MM.1S (cell line): ENCODE results near the gene RPL10.

Experiments used
- DNase-seq: peaks from one replicate; pipeline ENCODE4 v3.0.0-alpha.2; 2015
- H2AFZ ChIP-seq: fragments of 300-600 bp; sonication (generic); 2 replicates; pipeline ENCODE4 v1.6.0; 2016; ENCODE audit warnings: antibody characterized with exemption, low read length
- H3F3A ChIP-seq: fragments of 300-600 bp; sonication (generic); 2 replicates; pipeline ENCODE4 v1.6.1; 2016; ENCODE audit warnings: mild to moderate bottlenecking, antibody characterized with exemption, low read length, moderate library complexity, mixed read lengths; ENCODE audit not compliant: insufficient read depth
- H3K27ac ChIP-seq: fragments of 300-600 bp; sonication (generic); 2 replicates; pipeline ENCODE4 v1.5.1; 2016; ENCODE audit warnings: mild to moderate bottlenecking, low read length
- H3K27me3 ChIP-seq: fragments of 300-600 bp; sonication (generic); replicated peaks from 2 replicates; pipeline ENCODE4 v1.6.0; 2016; ENCODE audit warnings: low read length; ENCODE audit not compliant: insufficient read depth
- H3K36me3 ChIP-seq: fragments of 300-600 bp; sonication (generic); replicated peaks from 2 replicates; pipeline ENCODE4 v1.6.1; 2016; ENCODE audit warnings: mild to moderate bottlenecking, low read length, mixed read lengths; ENCODE audit not compliant: insufficient read depth
- H3K4me1 ChIP-seq: fragments of 300-600 bp; sonication (generic); 2 replicates; pipeline ENCODE4 v1.6.1; 2016; ENCODE audit warnings: low read length, mixed read lengths
- H3K4me2 ChIP-seq: fragments of 300-600 bp; sonication (generic); 2 replicates; pipeline ENCODE4 v1.6.0; 2016; ENCODE audit warnings: low read depth, low read length
- H3K4me3 ChIP-seq: fragments of 300-600 bp; sonication (generic); 2 replicates; pipeline ENCODE4 v1.5.1; 2016; ENCODE audit warnings: low read length, mixed read lengths
- H3K79me2 ChIP-seq: fragments of 300-600 bp; sonication (generic); 2 replicates; pipeline ENCODE4 v1.6.1; 2016; ENCODE audit warnings: mixed run types, low read length, mixed read lengths
- H3K9ac ChIP-seq: fragments of 300-600 bp; sonication (generic); 2 replicates; pipeline ENCODE4 v1.6.1; 2016; ENCODE audit warnings: low read length, mixed read lengths
- H3K9me2 ChIP-seq: fragments of 300-600 bp; sonication (generic); replicated peaks from 2 replicates; pipeline ENCODE4 v1.6.1; 2016; ENCODE audit warnings: mild to moderate bottlenecking, low read length, mixed read lengths; ENCODE audit not compliant: insufficient read depth
- H3K9me3 ChIP-seq: fragments of 300-600 bp; sonication (generic); replicated peaks from 2 replicates; pipeline ENCODE4 v1.6.1; 2016; ENCODE audit warnings: mild to moderate bottlenecking, low read length, mixed read lengths; ENCODE audit not compliant: insufficient read depth
- H4K20me1 ChIP-seq: fragments of 300-600 bp; sonication (generic); 2 replicates; pipeline ENCODE4 v1.6.1; 2016; ENCODE audit warnings: mild to moderate bottlenecking, low read length, moderate library complexity, mixed read lengths; ENCODE audit not compliant: insufficient read depth
- CTCF ChIP-seq: fragments of 300-600 bp; sonication (generic); IDR thresholded peaks from 2 replicates; pipeline ENCODE4 v1.5.1; 2016; ENCODE audit warnings: antibody characterized with exemption, low read length, mixed read lengths
- EZH2 ChIP-seq: fragments of 300-600 bp; sonication (generic); optimal IDR thresholded peaks from 2 replicates; pipeline ENCODE3; 2017; ENCODE audit warnings: low read depth, mild to moderate bottlenecking, antibody characterized with exemption, low read length, mixed read lengths
- EZH2phosphoT487 ChIP-seq: fragments of 300-600 bp; sonication (generic); IDR thresholded peaks from 2 replicates; pipeline ENCODE4 v1.6.1; 2018; ENCODE audit warnings: antibody characterized with exemption, low read length

The RPL10 gene

GRCh38 chrX:154355776-154356140 lies 42.4 kb upstream of the RPL10 start:
- Histone ChIP-seq H3K9me2 (no peaks in the 10 kb centered on the region), H3K4me2 (no peak overlapping the region), H3F3A (no peaks in the 10 kb centered on the region), H3K36me3 (no peaks in the 10 kb centered on the region), H4K20me1 (no peaks in the 10 kb centered on the region), H3K4me3 (no peak overlapping the region), H3K79me2 (no peaks in the 10 kb centered on the region), H3K27me3 (no peaks in the 10 kb centered on the region), H2AFZ (no peak overlapping the region), H3K9me3 (no peaks in the 10 kb centered on the region), H3K9ac (no peak overlapping the region), H3K27ac (no peak overlapping the region), H3K4me1 (no peaks in the 10 kb centered on the region)
- DNase-seq = no peak
- TF ChIP-seq EZH2 (no peak), EZH2phosphoT487 (no peak), CTCF (no peak)

DNA sequence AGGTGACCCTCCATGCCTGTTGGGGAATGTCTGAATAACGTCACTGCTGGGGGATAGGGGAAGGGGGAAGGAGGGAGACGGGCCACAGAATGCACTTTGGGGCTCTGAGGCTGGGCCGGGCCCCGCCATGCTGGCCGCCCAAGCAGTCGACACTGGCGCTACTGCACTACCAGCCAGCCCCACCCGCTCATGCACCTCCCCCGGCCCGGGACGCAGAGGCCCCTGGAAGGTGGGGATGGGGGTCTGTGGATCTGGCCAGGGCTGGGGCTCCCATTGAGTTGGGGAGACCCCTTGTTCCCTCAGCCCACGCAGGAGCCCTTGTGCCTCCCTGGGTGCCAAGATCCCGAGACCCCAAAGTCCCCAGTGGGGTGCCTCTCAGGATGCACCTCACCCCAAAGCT lies 41.6 kb upstream of the RPL10 start:
- H3K9ac ChIP-seq = no peak overlapping the region
- no peaks in the 10 kb centered on the region for H4K20me1 ChIP-seq
- H3K27ac ChIP-seq = no peak overlapping the region
- H3K36me3 ChIP-seq = no peaks in the 10 kb centered on the region
- H3K9me3 ChIP-seq = no peaks in the 10 kb centered on the region
- no peaks in the 10 kb centered on the region for H3K27me3 ChIP-seq
- no peak for DNase-seq
- H3F3A ChIP-seq = no peaks in the 10 kb centered on the region
- H2AFZ ChIP-seq = no peak overlapping the region
- no peaks in the 10 kb centered on the region for H3K9me2 ChIP-seq
- H3K4me2 ChIP-seq = no peak overlapping the region
- H3K4me3 ChIP-seq = no peak overlapping the region
- H3K4me1 ChIP-seq = no peaks in the 10 kb centered on the region
- no peak for TF ChIP-seq EZH2
- no peak for TF ChIP-seq EZH2phosphoT487
- TF ChIP-seq CTCF = no peak
- H3K79me2 ChIP-seq = no peaks in the 10 kb centered on the region

- no peak overlapping the region for H3K9ac ChIP-seq
- H3K9me3 ChIP-seq = no peaks in the 10 kb centered on the region
- no peaks in the 10 kb centered on the region for H3F3A ChIP-seq
- H4K20me1 ChIP-seq = no peaks in the 10 kb centered on the region
- H3K27ac ChIP-seq = no peak overlapping the region
- H3K36me3 ChIP-seq = no peaks in the 10 kb centered on the region
- H3K27me3 ChIP-seq = no peaks in the 10 kb centered on the region
- H3K4me3 ChIP-seq = no peak overlapping the region
- H3K9me2 ChIP-seq = no peaks in the 10 kb centered on the region
- no peaks in the 10 kb centered on the region for H3K79me2 ChIP-seq
- DNase-seq = no peak
- H3K4me1 ChIP-seq = no peaks in the 10 kb centered on the region
- no peak overlapping the region for H3K4me2 ChIP-seq
- no peak overlapping the region for H2AFZ ChIP-seq
- no peak for TF ChIP-seq CTCF
- no peak for TF ChIP-seq EZH2phosphoT487
- TF ChIP-seq EZH2 = no peak
Measured at GRCh38 chrX:154357205-154357604, 41.0 kb upstream of the RPL10 start.
